Liver (tissue), 9 donors: ENCODE data around the gene CD96. TPM values are rescaled to one million over a fixed set of nuclear protein-coding genes. Genes with fewer than 3 reads are reported as not detected.

ENCODE experiments used
- DNase-seq: peaks from one replicate; pipeline ENCODE4 v3.0.0-alpha.2; 2017; ENCODE audit warnings: low spot score
- H3K27ac ChIP-seq, 2 donors: one replicate each; pipeline ENCODE4 v1.7.0; 2013; ENCODE audit warnings: inconsistent platforms in 2 of 2, low read length in 2 of 2, control low read depth in 1 of 2, low read depth in 1 of 2, mild to moderate bottlenecking in 1 of 2
- H3K27me3 ChIP-seq, 4 donors: one replicate each; pipeline versions ENCODE4 v1.6.1 to v1.7.0; 2013; ENCODE audit warnings: low read length in 3 of 4, inconsistent platforms in 1 of 4, mild to moderate bottlenecking in 1 of 4, moderate library complexity in 1 of 4; ENCODE audit not compliant: control insufficient read depth in 4 of 4, insufficient read depth in 4 of 4
- H3K36me3 ChIP-seq, 4 donors: one replicate each; pipeline versions ENCODE4 v1.6.1 to v1.7.0; 2013; ENCODE audit warnings: low read length in 3 of 4, mild to moderate bottlenecking in 3 of 4, low read depth in 1 of 4, moderate library complexity in 1 of 4; ENCODE audit not compliant: control insufficient read depth in 4 of 4, insufficient read depth in 3 of 4
- H3K4me1 ChIP-seq, 4 donors: one replicate each; pipeline versions ENCODE4 v1.6.1 to v1.7.0; 2013; ENCODE audit warnings: low read length in 3 of 4, mild to moderate bottlenecking in 3 of 4, moderate library complexity in 1 of 4; ENCODE audit not compliant: control insufficient read depth in 4 of 4, insufficient read depth in 4 of 4
- H3K4me3 ChIP-seq, 3 donors: one replicate each; pipeline versions ENCODE4 v1.6.1 to v1.7.0; 2013; ENCODE audit warnings: low read length in 3 of 3, control low read depth in 1 of 3, low read depth in 1 of 3, mild to moderate bottlenecking in 1 of 3
- H3K9ac ChIP-seq, 2 donors: one replicate each; pipeline ENCODE4 v1.7.0; 2013; ENCODE audit warnings: low read length in 2 of 2, mild to moderate bottlenecking in 2 of 2, moderate library complexity in 2 of 2, control low read depth in 1 of 2, low read depth in 1 of 2
- H3K9me3 ChIP-seq, 4 donors: one replicate each; pipeline versions ENCODE4 v1.6.1 to v1.7.0; 2013; ENCODE audit warnings: low read length in 3 of 4; ENCODE audit not compliant: control insufficient read depth in 4 of 4
- EGR1 ChIP-seq, 2 donors: IDR thresholded peaks; 2 replicates each; pipeline ENCODE4 v1.6.1; 2016 to 2018; ENCODE audit warnings: antibody characterized with exemption in 2 of 2, low read depth in 2 of 2
- FOXA1 ChIP-seq: IDR thresholded peaks from 2 replicates; pipeline ENCODE4 v1.6.1; 2016; ENCODE audit warnings: antibody characterized with exemption
- FOXA2 ChIP-seq: IDR thresholded peaks from 2 replicates; pipeline ENCODE4 v1.6.1; 2016; ENCODE audit warnings: antibody characterized with exemption
- GABPA ChIP-seq, 2 donors: IDR thresholded peaks in 1 of 2; conservative IDR thresholded peaks in 1 of 2; 2 replicates each; pipeline ENCODE4 v1.6.1; 2016; ENCODE audit warnings: antibody characterized with exemption in 2 of 2, mild to moderate bottlenecking in 1 of 2, moderate library complexity in 1 of 2
- HNF4A ChIP-seq, 2 donors: conservative IDR thresholded peaks; 2 replicates each; pipeline ENCODE4 v1.6.1; 2016; ENCODE audit warnings: antibody characterized with exemption in 2 of 2, mild to moderate bottlenecking in 2 of 2
- HNF4G ChIP-seq: IDR thresholded peaks from 2 replicates; pipeline ENCODE4 v1.6.1; 2016; ENCODE audit warnings: antibody characterized with exemption
- JUND ChIP-seq, 2 donors: IDR thresholded peaks; 2 replicates each; pipeline ENCODE4 v1.6.1; 2016; ENCODE audit warnings: antibody characterized with exemption in 2 of 2
- NR2F2 ChIP-seq: IDR thresholded peaks from 2 replicates; pipeline ENCODE4 v1.6.1; 2016; ENCODE audit warnings: antibody characterized with exemption
- RAD21 ChIP-seq, 2 donors: IDR thresholded peaks; 2 replicates each; pipeline ENCODE4 v1.6.1; 2016; ENCODE audit warnings: antibody characterized with exemption in 2 of 2, mild to moderate bottlenecking in 2 of 2
- RXRA ChIP-seq, 2 donors: IDR thresholded peaks; 2 replicates each; pipeline ENCODE4 v1.6.1; 2017 to 2018; ENCODE audit warnings: antibody characterized with exemption in 2 of 2, mild to moderate bottlenecking in 1 of 2
- TAF1 ChIP-seq: conservative IDR thresholded peaks from 2 replicates; pipeline ENCODE4 v1.6.1; 2016; ENCODE audit warnings: antibody characterized with exemption, mild to moderate bottlenecking
- YY1 ChIP-seq: IDR thresholded peaks from 2 replicates; pipeline ENCODE4 v1.6.1; 2016; ENCODE audit warnings: antibody characterized with exemption, mild to moderate bottlenecking
- WGBS: extraction: QIAGEN DNeasy Blood & Tissue Kit; methylation state at CpG from one replicate; pipeline ENCODE4 v1.1.7; 2013; 5-methylcytosine and 5-hydroxymethylcytosine counted together
- polyA plus RNA-seq, 2 donors: library from polyadenylated mRNA; stranded (reverse) in 1 of 2; unstranded in 1 of 2; fragments of 200-250 nt in 1 of 2; fragments of >200 nt in 1 of 2; fragmentation: Nextera tagmentation in 1 of 2; extraction: Ambion mirVana in 1 of 2; gene quantifications; one replicate each; pipeline versions ENCODE4 v1.2.1 to v1.2.3, GENCODE V29; 2013 to 2015
- total RNA-seq, 2 donors: library from RNA; depleted of rRNA; stranded (reverse); fragments of >200 nt; gene quantifications; one replicate each; pipeline ENCODE4 v1.2.3, GENCODE V29; 2014
- TF ChIP-seq, protein P1 (sequence below): IDR thresholded peaks from 2 replicates; pipeline ENCODE4 v1.6.1; 2016; ENCODE audit warnings: antibody characterized with exemption
- TF ChIP-seq, protein P2 (sequence below): fragments of 150-350 bp; IDR thresholded peaks from 2 replicates; pipeline ENCODE4 v1.5.1; 2017; ENCODE audit warnings: improper control_type of control experiment, low read depth, low read length; ENCODE audit not compliant: missing input control
- TF ChIP-seq, protein P3 (sequence below): IDR thresholded peaks from 2 replicates; pipeline ENCODE4 v1.6.1; 2016; ENCODE audit warnings: antibody characterized with exemption
- TF ChIP-seq, protein P4 (sequence below): IDR thresholded peaks from 2 replicates; pipeline ENCODE4 v1.6.1; 2016; ENCODE audit warnings: antibody characterized with exemption, mild to moderate bottlenecking
- donor health status: healthy.
- donor health status: healthy.
- donor health status: healthy.
- donor health status: healthy.
- donor health status: healthy.

Gene CD96
- total and polyA plus RNA-seq, 4 donors = 0.46 to 2.7 (median 0.92) TPM

DNA sequence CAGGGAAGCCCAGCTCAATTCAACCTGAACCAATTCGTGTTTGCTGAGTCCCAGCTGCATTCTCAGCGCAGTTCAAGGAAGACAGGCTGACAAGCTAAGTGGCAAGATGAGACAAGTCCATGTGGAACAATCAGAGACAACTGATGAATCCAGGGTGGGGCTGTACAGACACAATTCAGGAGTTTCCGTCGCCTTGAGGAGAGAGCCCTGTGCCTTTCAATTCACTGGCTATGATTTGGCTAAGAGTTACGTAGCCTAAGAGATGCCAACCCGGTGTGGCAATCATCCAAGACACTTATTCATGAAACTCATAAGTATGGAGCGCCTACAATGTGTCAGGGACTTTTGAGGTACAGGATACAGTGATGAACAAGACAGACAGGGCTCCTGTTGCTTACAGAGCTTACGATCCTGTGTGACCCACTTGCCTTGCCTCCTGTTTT is 68.6 kb downstream of the CD96 start:
- 79% methylated on average over 8 of the region's 8 CpGs for WGBS

DNA sequence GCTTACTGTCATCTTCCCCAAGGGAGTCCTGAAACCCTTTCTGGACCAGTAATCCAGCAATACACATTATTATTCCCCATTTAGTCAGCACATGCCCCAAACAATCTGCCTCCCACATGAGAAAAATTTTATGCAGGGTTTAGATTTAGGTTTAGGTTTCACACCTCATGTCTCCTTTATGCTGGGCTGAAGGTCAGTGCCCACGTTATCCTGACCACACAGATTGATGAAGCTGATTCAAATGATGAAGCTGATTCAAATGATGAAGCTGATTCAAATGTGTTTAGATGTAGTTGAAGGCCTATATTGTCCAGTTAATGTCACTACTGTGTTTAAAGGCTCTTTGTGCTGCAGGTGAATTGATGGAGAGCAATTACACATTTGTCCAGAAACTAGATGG is 71.3 kb downstream of the CD96 start:
- no peak overlapping the region for H3K27ac ChIP-seq
- WGBS = 69% methylated on average over 1 of the region's 1 CpG

More for the DNA sequence above, 68.6 kb downstream of the CD96 start:
- H3K9me3 ChIP-seq = no peaks in the 10 kb centered on the region
- no peaks in the 10 kb centered on the region for H3K4me1 ChIP-seq
- no peak overlapping the region for H3K9ac ChIP-seq
- no peak for DNase-seq
- H3K36me3 ChIP-seq = no peaks in the 10 kb centered on the region
- H3K4me3 ChIP-seq = no peak overlapping the region
- H3K27ac ChIP-seq = no peak overlapping the region
- H3K27me3 ChIP-seq = no peaks in the 10 kb centered on the region
- TF ChIP-seq EGR1 (IDR thresholded peaks at IDR 0.05; ENCODE audit: low read depth in 2 of 2) = no peak
- TF ChIP-seq, protein P1, sequence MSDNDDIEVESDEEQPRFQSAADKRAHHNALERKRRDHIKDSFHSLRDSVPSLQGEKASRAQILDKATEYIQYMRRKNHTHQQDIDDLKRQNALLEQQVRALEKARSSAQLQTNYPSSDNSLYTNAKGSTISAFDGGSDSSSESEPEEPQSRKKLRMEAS = no peak
- TF ChIP-seq, protein P2, sequence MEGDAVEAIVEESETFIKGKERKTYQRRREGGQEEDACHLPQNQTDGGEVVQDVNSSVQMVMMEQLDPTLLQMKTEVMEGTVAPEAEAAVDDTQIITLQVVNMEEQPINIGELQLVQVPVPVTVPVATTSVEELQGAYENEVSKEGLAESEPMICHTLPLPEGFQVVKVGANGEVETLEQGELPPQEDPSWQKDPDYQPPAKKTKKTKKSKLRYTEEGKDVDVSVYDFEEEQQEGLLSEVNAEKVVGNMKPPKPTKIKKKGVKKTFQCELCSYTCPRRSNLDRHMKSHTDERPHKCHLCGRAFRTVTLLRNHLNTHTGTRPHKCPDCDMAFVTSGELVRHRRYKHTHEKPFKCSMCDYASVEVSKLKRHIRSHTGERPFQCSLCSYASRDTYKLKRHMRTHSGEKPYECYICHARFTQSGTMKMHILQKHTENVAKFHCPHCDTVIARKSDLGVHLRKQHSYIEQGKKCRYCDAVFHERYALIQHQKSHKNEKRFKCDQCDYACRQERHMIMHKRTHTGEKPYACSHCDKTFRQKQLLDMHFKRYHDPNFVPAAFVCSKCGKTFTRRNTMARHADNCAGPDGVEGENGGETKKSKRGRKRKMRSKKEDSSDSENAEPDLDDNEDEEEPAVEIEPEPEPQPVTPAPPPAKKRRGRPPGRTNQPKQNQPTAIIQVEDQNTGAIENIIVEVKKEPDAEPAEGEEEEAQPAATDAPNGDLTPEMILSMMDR = no peak
- no peak for TF ChIP-seq TAF1
- no peak for TF ChIP-seq YY1
- TF ChIP-seq, protein P3, sequence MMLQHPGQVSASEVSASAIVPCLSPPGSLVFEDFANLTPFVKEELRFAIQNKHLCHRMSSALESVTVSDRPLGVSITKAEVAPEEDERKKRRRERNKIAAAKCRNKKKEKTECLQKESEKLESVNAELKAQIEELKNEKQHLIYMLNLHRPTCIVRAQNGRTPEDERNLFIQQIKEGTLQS = no peak
- TF ChIP-seq JUND (IDR thresholded peaks at IDR 0.05) = no peak
- no peak for TF ChIP-seq FOXA2
- no peak for TF ChIP-seq GABPA (IDR thresholded peaks at IDR 0.05 in 1 of 2, conservative IDR thresholded peaks at IDR 0.05 in 1 of 2)
- no peak for TF ChIP-seq NR2F2
- no peak for TF ChIP-seq RAD21 (IDR thresholded peaks at IDR 0.05)
- no peak for TF ChIP-seq FOXA1
- TF ChIP-seq, protein P4, sequence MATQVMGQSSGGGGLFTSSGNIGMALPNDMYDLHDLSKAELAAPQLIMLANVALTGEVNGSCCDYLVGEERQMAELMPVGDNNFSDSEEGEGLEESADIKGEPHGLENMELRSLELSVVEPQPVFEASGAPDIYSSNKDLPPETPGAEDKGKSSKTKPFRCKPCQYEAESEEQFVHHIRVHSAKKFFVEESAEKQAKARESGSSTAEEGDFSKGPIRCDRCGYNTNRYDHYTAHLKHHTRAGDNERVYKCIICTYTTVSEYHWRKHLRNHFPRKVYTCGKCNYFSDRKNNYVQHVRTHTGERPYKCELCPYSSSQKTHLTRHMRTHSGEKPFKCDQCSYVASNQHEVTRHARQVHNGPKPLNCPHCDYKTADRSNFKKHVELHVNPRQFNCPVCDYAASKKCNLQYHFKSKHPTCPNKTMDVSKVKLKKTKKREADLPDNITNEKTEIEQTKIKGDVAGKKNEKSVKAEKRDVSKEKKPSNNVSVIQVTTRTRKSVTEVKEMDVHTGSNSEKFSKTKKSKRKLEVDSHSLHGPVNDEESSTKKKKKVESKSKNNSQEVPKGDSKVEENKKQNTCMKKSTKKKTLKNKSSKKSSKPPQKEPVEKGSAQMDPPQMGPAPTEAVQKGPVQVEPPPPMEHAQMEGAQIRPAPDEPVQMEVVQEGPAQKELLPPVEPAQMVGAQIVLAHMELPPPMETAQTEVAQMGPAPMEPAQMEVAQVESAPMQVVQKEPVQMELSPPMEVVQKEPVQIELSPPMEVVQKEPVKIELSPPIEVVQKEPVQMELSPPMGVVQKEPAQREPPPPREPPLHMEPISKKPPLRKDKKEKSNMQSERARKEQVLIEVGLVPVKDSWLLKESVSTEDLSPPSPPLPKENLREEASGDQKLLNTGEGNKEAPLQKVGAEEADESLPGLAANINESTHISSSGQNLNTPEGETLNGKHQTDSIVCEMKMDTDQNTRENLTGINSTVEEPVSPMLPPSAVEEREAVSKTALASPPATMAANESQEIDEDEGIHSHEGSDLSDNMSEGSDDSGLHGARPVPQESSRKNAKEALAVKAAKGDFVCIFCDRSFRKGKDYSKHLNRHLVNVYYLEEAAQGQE = no peak
- TF ChIP-seq RXRA (IDR thresholded peaks at IDR 0.05) = no peak
- no peak for TF ChIP-seq HNF4G

More for the DNA sequence above, 71.3 kb downstream of the CD96 start:
- Histone ChIP-seq H3K4me1 (no peaks in the 10 kb centered on the region), H3K36me3 (no peaks in the 10 kb centered on the region), H3K27me3 (no peaks in the 10 kb centered on the region), H3K9ac (no peak overlapping the region), H3K4me3 (no peak overlapping the region), H3K9me3 (peaks cover 0 to 3% (median 0%) of the 10 kb centered on the region in 4 donors)
- TF ChIP-seq TAF1 (no peak), RXRA (IDR thresholded peaks at IDR 0.05) (no peak), FOXA2 (no peak), EGR1 (IDR thresholded peaks at IDR 0.05; ENCODE audit: low read depth in 2 of 2) (no peak), HNF4G (no peak), GABPA (IDR thresholded peaks at IDR 0.05 in 1 of 2, conservative IDR thresholded peaks at IDR 0.05 in 1 of 2) (no peak), JUND (IDR thresholded peaks at IDR 0.05) (no peak), HNF4A (conservative IDR thresholded peaks at IDR 0.05) (no peak)
- TF ChIP-seq, protein P3 = no peak
- TF ChIP-seq, protein P4 = no peak
- TF ChIP-seq, protein P2 = no peak
- DNase-seq = no peak
